Activated T-cell treated with anti-CD3 and anti-CD28 coated beads, Interleukin-2, amount 50 U/mL, for 24 hours (primary cell): ENCODE results near the gene WDR20.
A peak's percentile ranks its signal among the peaks of the same experiment; 100 is the strongest.

ENCODE experiments used
- DNase-seq: peaks from one replicate; pipeline ENCODE4 v3.0.0-alpha.2; 2020
- H3K27ac Mint-ChIP-seq: 2 replicates; pipeline ENCODE4 v1.8.0; 2020; ENCODE audit warnings: mild to moderate bottlenecking, mixed read lengths
- H3K27me3 Mint-ChIP-seq: 2 replicates; pipeline ENCODE4 v1.8.0; 2020; ENCODE audit warnings: mixed read lengths
- H3K36me3 Mint-ChIP-seq: 2 replicates; pipeline ENCODE4 v1.8.0; 2020; ENCODE audit warnings: low read depth, mixed read lengths
- H3K4me1 Mint-ChIP-seq: 2 replicates; pipeline ENCODE4 v1.8.0; 2020; ENCODE audit warnings: low read depth, mixed read lengths
- H3K4me3 Mint-ChIP-seq: 2 replicates; pipeline ENCODE4 v1.8.0; 2020; ENCODE audit warnings: mild to moderate bottlenecking, moderate library complexity, mixed read lengths
- H3K9me3 Mint-ChIP-seq: 2 replicates; pipeline ENCODE4 v1.8.0; 2020; ENCODE audit warnings: mixed read lengths

The WDR20 gene

GRCh38 chr14:102206918-102207317 lies 67.2 kb downstream of the WDR20 start:
- peaks cover 77% of the 10 kb centered on the region for H3K36me3 Mint-ChIP-seq
- no peaks in the 10 kb centered on the region for H3K27me3 Mint-ChIP-seq
- H3K4me1 Mint-ChIP-seq: peaks cover 3% of the 10 kb centered on the region
- no peak for DNase-seq
- no peaks in the 10 kb centered on the region for H3K9me3 Mint-ChIP-seq
- no peak overlapping the region for H3K4me3 Mint-ChIP-seq
- H3K27ac Mint-ChIP-seq: peak overlapping the region; percentile 53

GRCh38 chr14:102207831-102208365 lies 68.2 kb downstream of the WDR20 start:
- no peaks in the 10 kb centered on the region for H3K27me3 Mint-ChIP-seq
- no peak for DNase-seq
- H3K4me3 Mint-ChIP-seq: no peak overlapping the region
- H3K36me3 Mint-ChIP-seq: peaks cover 82% of the 10 kb centered on the region
- peak overlapping the region; percentile 15 for H3K27ac Mint-ChIP-seq
- H3K9me3 Mint-ChIP-seq: no peaks in the 10 kb centered on the region
- no peaks in the 10 kb centered on the region for H3K4me1 Mint-ChIP-seq

GRCh38 chr14:102208741-102209140 lies 69.0 kb downstream of the WDR20 start:
- peaks cover 79% of the 10 kb centered on the region for H3K36me3 Mint-ChIP-seq
- H3K27me3 Mint-ChIP-seq: no peaks in the 10 kb centered on the region
- DNase-seq: no peak
- H3K27ac Mint-ChIP-seq: no peak overlapping the region
- H3K4me3 Mint-ChIP-seq: no peak overlapping the region
- no peaks in the 10 kb centered on the region for H3K4me1 Mint-ChIP-seq
- H3K9me3 Mint-ChIP-seq: no peaks in the 10 kb centered on the region

- H3K4me1 Mint-ChIP-seq: no peaks in the 10 kb centered on the region
- H3K9me3 Mint-ChIP-seq: no peaks in the 10 kb centered on the region
- H3K4me3 Mint-ChIP-seq: no peak overlapping the region
Observed at GRCh38 chr14:102209224-102209966, 69.7 kb downstream of the WDR20 start.

DNA sequence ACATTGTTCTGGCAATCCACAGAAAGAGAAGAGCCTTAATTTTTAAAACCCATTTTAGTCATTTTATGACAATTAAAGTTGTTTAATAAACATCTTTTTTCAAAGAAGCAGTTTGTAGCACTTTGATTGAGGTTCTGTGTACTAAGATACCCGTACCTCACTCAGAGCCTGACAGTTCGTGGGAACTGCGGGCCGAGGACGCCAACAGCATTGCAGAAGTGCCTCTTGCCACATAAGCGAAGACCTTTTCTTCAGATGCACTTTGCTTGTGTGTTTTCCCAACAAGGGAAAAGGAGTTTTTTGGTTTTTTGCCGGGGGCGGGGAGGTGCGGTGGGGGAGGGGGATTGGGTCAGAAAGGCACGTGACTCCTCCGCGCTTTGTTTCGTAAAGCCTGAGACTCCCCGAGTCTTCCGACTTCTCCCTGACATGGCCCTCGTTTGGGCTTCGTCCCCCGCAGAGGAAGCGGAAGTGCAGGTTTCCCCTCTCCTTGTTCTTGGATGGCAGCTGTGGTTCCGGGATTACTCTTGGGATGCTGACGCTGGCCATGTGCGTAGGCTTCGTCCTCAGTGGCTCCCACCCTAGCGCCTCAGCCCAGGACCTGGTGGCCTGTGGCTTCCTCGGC lies 70.8 kb downstream of the WDR20 start:
- H3K27ac Mint-ChIP-seq: no peak overlapping the region
- no peaks in the 10 kb centered on the region for H3K27me3 Mint-ChIP-seq
- H3K36me3 Mint-ChIP-seq: peaks cover 73% of the 10 kb centered on the region
- no peaks in the 10 kb centered on the region for H3K4me1 Mint-ChIP-seq
- H3K4me3 Mint-ChIP-seq: no peak overlapping the region
- no peak for DNase-seq
- no peaks in the 10 kb centered on the region for H3K9me3 Mint-ChIP-seq

More at GRCh38 chr14:102209224-102209966, 69.7 kb downstream of the WDR20 start:
- DNase-seq: no peak
- peaks cover 78% of the 10 kb centered on the region for H3K36me3 Mint-ChIP-seq
- H3K27me3 Mint-ChIP-seq: no peaks in the 10 kb centered on the region
- peak overlapping the region; percentile 24 for H3K27ac Mint-ChIP-seq

GRCh38 chr14:102211240-102211639 lies 71.5 kb downstream of the WDR20 start:
- Mint-ChIP-seq H3K36me3 (peaks cover 69% of the 10 kb centered on the region), H3K27ac (no peak overlapping the region)

DNA sequence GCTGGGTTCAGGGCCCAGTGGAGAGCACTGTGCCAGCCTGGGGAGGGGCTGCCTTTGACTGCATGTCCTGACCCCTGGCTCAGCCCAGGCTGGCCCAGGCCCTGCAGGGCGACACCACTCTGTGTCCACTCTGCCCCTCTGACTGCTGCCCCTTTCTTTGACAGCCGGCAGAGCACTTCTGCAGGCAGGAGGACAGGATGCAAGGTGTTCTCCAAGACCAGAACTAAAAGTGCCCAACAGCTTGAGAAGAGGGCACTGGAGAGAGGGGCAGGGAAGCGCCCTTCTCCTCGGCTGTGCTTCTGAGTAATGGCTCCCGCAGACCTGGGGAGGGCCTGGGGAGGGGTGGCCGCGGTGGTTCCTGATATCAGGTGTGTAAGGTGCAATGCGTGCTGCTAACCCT lies 72.7 kb downstream of the WDR20 start:
- DNase-seq: no peak
- H3K27ac Mint-ChIP-seq: peak overlapping the region; percentile 6

More at GRCh38 chr14:102211240-102211639, 71.5 kb downstream of the WDR20 start:
- no peaks in the 10 kb centered on the region for H3K27me3 Mint-ChIP-seq
- no peak overlapping the region for H3K4me3 Mint-ChIP-seq
- H3K4me1 Mint-ChIP-seq: no peaks in the 10 kb centered on the region
- DNase-seq: no peak
- no peaks in the 10 kb centered on the region for H3K9me3 Mint-ChIP-seq

GRCh38 chr14:102212845-102213244 lies 73.1 kb downstream of the WDR20 start:
- H3K4me1 Mint-ChIP-seq: no peaks in the 10 kb centered on the region
- peak overlapping the region; percentile 6 for H3K27ac Mint-ChIP-seq
- H3K9me3 Mint-ChIP-seq: no peaks in the 10 kb centered on the region
- DNase-seq: no peak
- peaks cover 60% of the 10 kb centered on the region for H3K36me3 Mint-ChIP-seq
- H3K27me3 Mint-ChIP-seq: no peaks in the 10 kb centered on the region
- no peak overlapping the region for H3K4me3 Mint-ChIP-seq

More for the DNA sequence above, 72.7 kb downstream of the WDR20 start:
- Mint-ChIP-seq H3K4me1 (no peaks in the 10 kb centered on the region), H3K4me3 (no peak overlapping the region), H3K36me3 (peaks cover 63% of the 10 kb centered on the region), H3K9me3 (no peaks in the 10 kb centered on the region), H3K27me3 (no peaks in the 10 kb centered on the region)

DNA sequence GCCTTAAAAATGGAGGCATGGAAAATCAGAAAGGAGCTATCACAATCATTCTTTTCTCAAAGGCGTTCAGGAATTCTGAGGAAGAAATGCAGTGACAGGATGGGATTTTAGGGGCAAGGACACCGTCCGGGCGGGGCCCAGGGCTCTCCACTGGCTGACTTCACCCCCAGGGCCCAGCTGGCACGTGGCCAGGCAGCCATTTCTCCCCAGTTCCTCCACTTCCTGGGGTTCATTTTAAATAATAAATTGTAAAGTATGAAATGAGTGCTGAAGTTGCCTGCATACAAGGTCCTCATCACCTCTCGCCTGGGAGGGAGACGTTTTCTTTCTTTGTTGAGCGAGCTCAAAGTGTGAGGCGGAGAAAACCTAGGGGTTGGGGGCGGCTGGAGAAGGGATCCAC lies 73.8 kb downstream of the WDR20 start:
- DNase-seq: no peak
- H3K4me3 Mint-ChIP-seq: no peak overlapping the region
- no peaks in the 10 kb centered on the region for H3K9me3 Mint-ChIP-seq
- peaks cover 59% of the 10 kb centered on the region for H3K36me3 Mint-ChIP-seq
- no peaks in the 10 kb centered on the region for H3K27me3 Mint-ChIP-seq
- no peaks in the 10 kb centered on the region for H3K4me1 Mint-ChIP-seq
- H3K27ac Mint-ChIP-seq: peak overlapping the region; percentile 57

DNA sequence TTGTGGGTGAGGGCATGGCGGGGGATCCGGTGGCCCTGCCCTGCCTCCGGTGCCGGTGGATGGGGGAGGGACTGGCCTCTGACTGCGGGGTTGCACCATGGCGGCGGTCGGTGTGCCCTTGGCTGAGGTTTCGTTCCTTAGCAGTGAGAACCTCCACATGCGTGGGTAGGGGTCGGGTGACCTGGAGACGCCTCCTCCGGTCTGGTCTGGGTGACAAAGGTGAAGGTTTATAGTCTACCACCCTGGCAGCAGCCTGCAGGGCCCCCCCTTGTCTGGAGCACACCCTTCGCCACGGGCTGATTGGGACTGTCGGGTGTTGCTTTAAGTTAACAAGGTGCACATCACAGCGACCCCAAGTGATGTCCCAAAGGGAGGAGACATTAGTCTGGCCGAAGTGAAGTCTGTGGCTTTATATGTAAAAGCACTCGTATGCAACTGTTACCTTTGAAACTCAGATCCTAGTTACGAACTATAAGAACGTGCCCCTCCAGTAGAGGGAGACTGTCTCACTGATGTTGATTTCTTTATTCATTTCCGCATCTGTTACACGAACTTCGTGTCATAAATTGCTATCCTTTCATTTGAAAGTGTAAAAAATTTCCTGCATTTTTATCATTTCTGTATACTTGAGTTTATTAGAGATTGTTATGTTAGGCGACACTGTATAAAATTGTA lies 74.4 kb downstream of the WDR20 start:
- Mint-ChIP-seq H3K36me3 (peaks cover 53% of the 10 kb centered on the region), H3K27ac (no peak overlapping the region), H3K9me3 (no peaks in the 10 kb centered on the region), H3K27me3 (no peaks in the 10 kb centered on the region), H3K4me3 (no peak overlapping the region), H3K4me1 (peaks cover 3% of the 10 kb centered on the region)
- DNase-seq: no peak

DNA sequence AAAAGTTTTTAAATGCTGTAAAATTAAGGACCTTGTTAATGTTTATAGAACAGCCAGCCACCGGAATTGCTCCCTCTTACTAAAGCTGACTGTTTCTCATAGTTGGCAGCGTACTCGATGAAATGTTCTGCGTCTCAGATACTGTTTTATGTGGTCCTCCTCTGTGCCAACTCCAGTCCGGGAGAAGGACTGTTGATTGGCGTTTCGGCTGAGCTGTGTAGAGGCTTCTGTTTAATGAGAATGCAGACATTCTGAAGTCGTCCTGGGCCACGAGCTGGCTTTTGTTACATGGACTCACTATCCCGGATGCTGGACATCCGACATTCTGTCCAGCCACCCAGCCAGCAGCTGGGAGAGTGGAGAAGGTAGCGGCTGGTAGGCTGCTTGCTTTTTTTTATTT lies 75.4 kb downstream of the WDR20 start:
- Mint-ChIP-seq H3K27me3 (no peaks in the 10 kb centered on the region), H3K36me3 (peaks cover 51% of the 10 kb centered on the region), H3K9me3 (no peaks in the 10 kb centered on the region), H3K4me1 (peaks cover 10% of the 10 kb centered on the region), H3K4me3 (no peak overlapping the region), H3K27ac (no peak overlapping the region)
- no peak for DNase-seq

GRCh38 chr14:102215576-102216250 lies 76.0 kb downstream of the WDR20 start:
- Mint-ChIP-seq H3K27ac (peak overlapping the region; percentile 30), H3K36me3 (peaks cover 48% of the 10 kb centered on the region), H3K4me1 (peaks cover 12% of the 10 kb centered on the region), H3K9me3 (no peaks in the 10 kb centered on the region), H3K27me3 (no peaks in the 10 kb centered on the region), H3K4me3 (no peak overlapping the region)
- DNase-seq: no peak

DNA sequence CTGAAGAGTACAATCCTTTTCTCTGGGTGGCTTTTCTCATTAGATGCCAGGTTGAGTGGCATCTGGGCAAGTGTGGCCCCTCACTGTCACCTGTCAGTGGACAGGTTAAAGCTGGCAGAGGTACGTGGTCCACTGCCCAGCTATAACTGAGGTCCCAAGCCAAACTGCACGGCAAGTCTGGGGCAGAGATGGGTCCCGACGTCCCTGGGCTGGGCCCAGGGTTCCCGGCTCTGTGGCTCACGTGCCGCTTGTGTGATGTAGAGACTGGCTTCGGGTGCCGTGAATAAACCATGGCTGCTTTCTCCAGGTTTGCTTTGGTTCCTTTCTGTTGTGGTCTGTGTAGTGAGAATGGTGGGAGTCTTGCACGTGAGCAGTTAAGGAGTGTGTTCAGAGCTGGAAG lies 77.7 kb downstream of the WDR20 start:
- Mint-ChIP-seq H3K36me3 (peaks cover 50% of the 10 kb centered on the region), H3K27ac (peak overlapping the region; percentile 51), H3K9me3 (no peaks in the 10 kb centered on the region), H3K4me1 (peaks cover 21% of the 10 kb centered on the region), H3K4me3 (no peak overlapping the region), H3K27me3 (no peaks in the 10 kb centered on the region)
- DNase-seq: no peak

DNA sequence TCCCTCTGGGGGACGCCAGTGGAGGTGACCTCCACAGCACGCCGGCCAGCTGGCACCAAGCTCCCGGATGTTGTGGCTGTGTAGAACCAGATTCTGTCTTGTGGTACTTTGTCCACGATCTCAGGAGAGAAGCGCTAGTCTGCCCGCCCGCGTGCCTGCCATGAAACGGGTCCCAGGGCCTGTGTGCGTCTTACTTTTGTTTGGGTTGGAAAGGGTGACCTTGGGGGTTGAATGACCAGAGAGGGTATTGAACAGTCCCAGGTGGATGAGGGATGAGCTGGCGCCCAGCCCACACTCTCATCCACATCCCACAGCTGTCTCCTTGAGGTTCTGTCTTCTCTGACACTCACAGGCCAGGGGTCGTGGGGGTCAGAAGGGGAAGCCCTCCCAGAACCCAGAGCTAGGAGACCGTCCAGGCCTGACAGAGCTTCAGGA lies 78.3 kb downstream of the WDR20 start:
- Mint-ChIP-seq H3K36me3 (peaks cover 50% of the 10 kb centered on the region), H3K4me3 (no peak overlapping the region), H3K4me1 (peaks cover 21% of the 10 kb centered on the region), H3K27ac (peak overlapping the region; percentile 13), H3K27me3 (no peaks in the 10 kb centered on the region), H3K9me3 (no peaks in the 10 kb centered on the region)
- no peak for DNase-seq
